RWPE2 (cell line): Measurements from ENCODE around the gene SORL1.

Source experiments
- ATAC-seq: fragments of 200-7000 bp; cut with Tn5 transposase; 3 replicates; pipeline ENCODE4 v1.9.1; 2021; ENCODE audit warnings: low read depth
- DNase-seq: peaks from one replicate; pipeline ENCODE4 v3.0.0-alpha.2; 2020; ENCODE audit warnings: low spot score
- H3K27ac ChIP-seq: fragments of 450-650 bp; 2 replicates; pipeline ENCODE4 v1.5.1; 2017; ENCODE audit warnings: mild to moderate bottlenecking; ENCODE audit not compliant: poor library complexity, severe bottlenecking
- H3K27me3 ChIP-seq: fragments of 250-450 bp; sonication (Bioruptor Pico); 2 replicates; pipeline ENCODE4 v1.5.1; 2021; ENCODE audit warnings: mild to moderate bottlenecking, moderate library complexity; ENCODE audit not compliant: insufficient read depth, poor library complexity, severe bottlenecking
- H3K36me3 ChIP-seq: fragments of 250-450 bp; sonication (Bioruptor Pico); 2 replicates; pipeline ENCODE4 v1.5.1; 2020; ENCODE audit warnings: low read depth, mild to moderate bottlenecking, moderate library complexity
- H3K4me1 ChIP-seq: fragments of 250-450 bp; sonication (Bioruptor Pico); 2 replicates; pipeline ENCODE4 v1.5.1; 2021; ENCODE audit warnings: mild to moderate bottlenecking, moderate library complexity; ENCODE audit not compliant: insufficient read depth, poor library complexity, severe bottlenecking
- H3K4me3 ChIP-seq: fragments of 250-450 bp; sonication (Bioruptor Pico); 2 replicates; pipeline ENCODE4 v1.5.1; 2021; ENCODE audit warnings: mild to moderate bottlenecking, moderate library complexity; ENCODE audit not compliant: severe bottlenecking
- H3K9me3 ChIP-seq: fragments of 250-450 bp; sonication (Bioruptor Pico); 2 replicates; pipeline ENCODE4 v1.5.1; 2021; ENCODE audit warnings: mild to moderate bottlenecking, moderate library complexity; ENCODE audit not compliant: severe bottlenecking
- TF ChIP-seq, protein P1 (sequence below): fragments of 450-650 bp; IDR thresholded peaks from one replicate; pipeline ENCODE4 v1.5.1; 2017; ENCODE audit warnings: mild to moderate bottlenecking, moderate library complexity; ENCODE audit not compliant: poor library complexity, severe bottlenecking

SORL1 gene

DNA sequence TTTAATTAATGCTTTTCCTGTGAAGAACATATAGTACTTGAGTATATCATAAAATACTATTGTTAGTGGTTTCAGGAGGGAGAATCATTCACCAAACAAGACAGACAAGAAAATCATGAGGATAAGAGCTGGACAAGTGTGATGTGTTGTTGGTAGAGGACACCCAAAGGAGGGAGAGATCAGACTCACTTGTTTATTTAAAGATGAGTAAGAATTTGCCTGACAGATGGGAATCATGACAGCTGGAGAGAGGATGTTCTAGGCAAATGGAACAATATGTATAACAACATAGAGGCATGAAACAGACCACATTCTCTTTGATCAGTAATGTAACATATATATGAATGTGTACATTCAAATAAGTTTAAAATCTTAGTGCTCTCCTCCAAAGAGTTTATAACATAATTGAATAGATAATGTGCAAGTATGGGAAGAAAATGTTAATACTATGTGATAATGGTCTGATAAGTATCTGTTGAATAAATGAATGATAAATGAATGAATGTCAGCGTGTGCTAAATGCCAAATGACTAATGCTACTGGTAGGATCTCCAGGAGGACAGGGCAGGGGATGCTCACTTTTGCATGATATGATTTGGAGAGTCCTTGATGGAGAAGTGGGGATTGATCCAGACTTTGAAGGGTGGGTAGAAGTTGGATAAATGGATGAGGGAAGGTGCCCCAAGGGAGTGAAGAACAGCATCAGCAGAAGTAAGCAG is 229.6 kb downstream of the SORL1 start:
- Histone ChIP-seq H3K27ac (no peak overlapping the region), H3K4me3 (no peak overlapping the region), H3K4me1 (no peaks in the 10 kb centered on the region), H3K36me3 (no peaks in the 10 kb centered on the region), H3K9me3 (no peaks in the 10 kb centered on the region), H3K27me3 (no peaks in the 10 kb centered on the region)
- TF ChIP-seq, protein P1, sequence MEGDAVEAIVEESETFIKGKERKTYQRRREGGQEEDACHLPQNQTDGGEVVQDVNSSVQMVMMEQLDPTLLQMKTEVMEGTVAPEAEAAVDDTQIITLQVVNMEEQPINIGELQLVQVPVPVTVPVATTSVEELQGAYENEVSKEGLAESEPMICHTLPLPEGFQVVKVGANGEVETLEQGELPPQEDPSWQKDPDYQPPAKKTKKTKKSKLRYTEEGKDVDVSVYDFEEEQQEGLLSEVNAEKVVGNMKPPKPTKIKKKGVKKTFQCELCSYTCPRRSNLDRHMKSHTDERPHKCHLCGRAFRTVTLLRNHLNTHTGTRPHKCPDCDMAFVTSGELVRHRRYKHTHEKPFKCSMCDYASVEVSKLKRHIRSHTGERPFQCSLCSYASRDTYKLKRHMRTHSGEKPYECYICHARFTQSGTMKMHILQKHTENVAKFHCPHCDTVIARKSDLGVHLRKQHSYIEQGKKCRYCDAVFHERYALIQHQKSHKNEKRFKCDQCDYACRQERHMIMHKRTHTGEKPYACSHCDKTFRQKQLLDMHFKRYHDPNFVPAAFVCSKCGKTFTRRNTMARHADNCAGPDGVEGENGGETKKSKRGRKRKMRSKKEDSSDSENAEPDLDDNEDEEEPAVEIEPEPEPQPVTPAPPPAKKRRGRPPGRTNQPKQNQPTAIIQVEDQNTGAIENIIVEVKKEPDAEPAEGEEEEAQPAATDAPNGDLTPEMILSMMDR, result no peak
- DNase-seq, result no peak
- ATAC-seq, result no peak
